Thoracic aorta (tissue), 2 donors: ENCODE measurements around the gene MACO1. TPM values are rescaled to one million over a fixed set of nuclear protein-coding genes. Genes with fewer than 3 reads are reported as not detected.
A peak's percentile ranks its signal among the peaks of the same experiment; 100 is the strongest.
"Not testable (repeated sequence)": the region's sequence is repeated elsewhere in the genome, so short reads cannot be mapped to it uniquely, and the experiment has no call there.

Experiments used
- ATAC-seq: fragments of 150-250 bp; one replicate; pipeline ENCODE4 v1.8.0; 2017; ENCODE audit warnings: low read depth; ENCODE audit not compliant: insufficient number of reproducible peaks, low FRiP score
- DNase-seq: peaks from one replicate; pipeline ENCODE4 v3.0.0-alpha.2; 2020; ENCODE audit warnings: low spot score
- H3K27ac ChIP-seq, 2 donors: fragments of 200-600 bp; sonication (generic); 1 replicate in 1 of 2; 2 replicates in 1 of 2; pipeline ENCODE4 v1.5.1; 2016; ENCODE audit warnings: mild to moderate bottlenecking in 2 of 2, moderate library complexity in 2 of 2
- H3K27me3 ChIP-seq: fragments of 200-600 bp; sonication (generic); replicated peaks from 2 replicates; pipeline ENCODE4 v1.6.0; 2016; ENCODE audit warnings: mild to moderate bottlenecking; ENCODE audit not compliant: insufficient read depth
- H3K36me3 ChIP-seq: fragments of 200-600 bp; sonication (generic); one replicate; pipeline ENCODE4 v1.5.1; 2016
- H3K4me1 ChIP-seq, 2 donors: fragments of 200-600 bp; sonication (generic); 1 replicate in 1 of 2; 2 replicates in 1 of 2; pipeline versions ENCODE4 v1.5.1 to v1.6.0; 2016; ENCODE audit warnings: low read depth in 2 of 2, mild to moderate bottlenecking in 1 of 2; ENCODE audit not compliant: control insufficient read depth in 1 of 2
- H3K4me3 ChIP-seq: fragments of 200-600 bp; sonication (generic); 2 replicates; pipeline ENCODE4 v1.5.1; 2016; ENCODE audit warnings: mild to moderate bottlenecking
- H3K9me3 ChIP-seq: fragments of 200-600 bp; sonication (generic); 2 replicates; pipeline ENCODE4 v1.5.1; 2016
- CTCF ChIP-seq: fragments of 200-600 bp; sonication (generic); IDR thresholded peaks from one replicate; pipeline ENCODE4 v1.5.1; 2019; ENCODE audit warnings: antibody characterized with exemption
- total RNA-seq, 2 donors: library from RNA; depleted of rRNA; stranded (reverse); fragments of >200 nt; gene quantifications; one replicate each; pipeline versions ENCODE4 v1.1.0 to v1.2.3, GENCODE V29; 2016

Gene MACO1
- total RNA-seq, 2 donors from 2014 or later = 15.2 to 18.8 TPM

- not testable (repeated sequence) for H3K9me3 ChIP-seq, H3K36me3 ChIP-seq, H3K4me1 ChIP-seq, DNase-seq, ATAC-seq, H3K27ac ChIP-seq, H3K4me3 ChIP-seq, H3K27me3 ChIP-seq
- peak; percentile 24 for TF ChIP-seq CTCF
These were observed 27.5 kb upstream of the MACO1 start for GRCh38 chr1:25402947-25403803.

- H3K4me1 ChIP-seq, H3K4me3 ChIP-seq, H3K27me3 ChIP-seq, H3K36me3 ChIP-seq, H3K27ac ChIP-seq, ATAC-seq, DNase-seq, H3K9me3 ChIP-seq: not testable (repeated sequence)
These were observed 24.9 kb upstream of the MACO1 start for GRCh38 chr1:25405731-25406305.

- DNase-seq, H3K4me3 ChIP-seq, H3K36me3 ChIP-seq, H3K9me3 ChIP-seq, ATAC-seq, H3K27ac ChIP-seq, H3K27me3 ChIP-seq, H3K4me1 ChIP-seq: not testable (repeated sequence)
These were observed 20.9 kb upstream of the MACO1 start for GRCh38 chr1:25409641-25410427.

DNA sequence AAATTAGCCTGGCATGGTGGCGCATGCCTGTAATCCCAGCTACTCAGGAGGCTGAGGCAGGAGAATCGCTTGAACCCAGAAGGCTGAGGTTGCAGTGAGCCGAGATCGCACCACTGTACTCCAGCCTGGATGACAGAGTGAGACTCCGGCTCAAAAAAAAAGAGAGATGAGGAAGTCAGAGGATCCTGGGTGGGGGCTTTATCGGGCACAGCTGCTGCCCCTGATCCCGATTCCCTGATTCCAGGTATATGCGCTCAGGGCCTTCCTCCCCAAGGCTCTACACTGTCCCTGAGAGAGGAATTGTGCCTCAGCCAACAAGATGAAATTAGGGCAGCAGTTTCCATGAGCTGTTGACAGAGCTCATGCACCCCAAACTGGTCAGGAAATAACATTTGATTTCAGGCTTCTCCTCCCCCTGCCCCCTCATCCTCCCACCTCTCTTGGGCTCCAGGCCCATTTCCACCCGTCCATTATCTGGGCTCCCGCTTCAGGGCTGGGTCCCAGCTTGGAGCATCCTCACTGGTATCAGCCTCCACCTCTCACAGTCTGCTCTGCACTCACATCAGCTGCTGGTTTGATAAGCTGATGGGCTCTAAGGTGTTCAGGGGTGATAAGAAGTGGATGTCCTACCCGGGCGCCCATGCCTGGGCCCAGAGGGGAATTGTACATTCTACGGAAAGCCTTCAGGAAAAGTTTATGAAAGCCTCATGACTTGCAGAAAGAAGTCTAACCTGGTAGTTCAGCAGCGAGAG lies 17.6 kb upstream of the MACO1 start:
- not testable (repeated sequence) for H3K4me1 ChIP-seq, H3K36me3 ChIP-seq, ATAC-seq, H3K9me3 ChIP-seq, H3K27ac ChIP-seq, DNase-seq, H3K27me3 ChIP-seq, H3K4me3 ChIP-seq

- H3K27me3 ChIP-seq, ATAC-seq, H3K36me3 ChIP-seq, H3K4me1 ChIP-seq, H3K4me3 ChIP-seq, DNase-seq, H3K9me3 ChIP-seq, H3K27ac ChIP-seq: not testable (repeated sequence)
These were observed 16.5 kb upstream of the MACO1 start for GRCh38 chr1:25414157-25414556.

GRCh38 chr1:25414578-25414977 lies 16.1 kb upstream of the MACO1 start:
- not testable (repeated sequence) for H3K9me3 ChIP-seq, H3K36me3 ChIP-seq, ATAC-seq, H3K27ac ChIP-seq, H3K4me1 ChIP-seq, DNase-seq, H3K27me3 ChIP-seq, H3K4me3 ChIP-seq

GRCh38 chr1:25417280-25417679 lies 13.4 kb upstream of the MACO1 start:
- not testable (repeated sequence) for H3K36me3 ChIP-seq, H3K27ac ChIP-seq, H3K27me3 ChIP-seq, H3K4me3 ChIP-seq, H3K9me3 ChIP-seq, H3K4me1 ChIP-seq, ATAC-seq, DNase-seq

DNA sequence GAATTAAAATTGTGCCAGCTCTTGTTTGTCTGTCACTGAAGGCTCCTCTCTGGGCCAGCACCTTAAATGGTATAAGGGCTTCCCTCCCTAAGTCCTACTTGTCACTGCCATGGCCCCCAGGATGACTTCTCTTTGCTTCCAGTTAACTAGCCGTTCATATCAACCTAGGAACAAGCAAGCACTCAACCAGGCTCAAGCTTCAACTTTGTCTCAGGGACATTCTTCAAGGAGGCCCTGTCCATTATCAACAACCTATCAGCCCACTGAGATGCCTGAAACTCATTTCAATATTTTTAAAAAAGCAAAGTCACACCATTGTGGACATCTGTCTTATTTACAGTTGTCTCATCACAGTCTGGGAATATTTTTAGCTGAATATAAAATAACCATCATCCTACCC lies 11.4 kb upstream of the MACO1 start:
- H3K4me1 ChIP-seq, ATAC-seq, H3K27me3 ChIP-seq, H3K36me3 ChIP-seq, DNase-seq, H3K27ac ChIP-seq, H3K4me3 ChIP-seq, H3K9me3 ChIP-seq: not testable (repeated sequence)

- H3K27me3 ChIP-seq, ATAC-seq, H3K4me3 ChIP-seq, H3K27ac ChIP-seq, H3K36me3 ChIP-seq, DNase-seq, H3K9me3 ChIP-seq, H3K4me1 ChIP-seq: not testable (repeated sequence)
These were observed 10.0 kb upstream of the MACO1 start, which contains the start of gene RHCE for GRCh38 chr1:25420715-25421114. RHCE (minus strand) TSS chr1:25420825; CDS start chr1:25420786, 39 bp downstream.

- not testable (repeated sequence) for H3K4me1 ChIP-seq, DNase-seq, H3K4me3 ChIP-seq, H3K27me3 ChIP-seq, H3K36me3 ChIP-seq, H3K27ac ChIP-seq, H3K9me3 ChIP-seq, ATAC-seq
These were observed 7.5 kb upstream of the MACO1 start for GRCh38 chr1:25423206-25423605.
